Activated naive CD4-positive, alpha-beta T cell treated with anti-CD3 and anti-CD28 coated beads, Interleukin-2, amount 50 U/mL, for 16 hours (primary cell): ENCODE measurements around the gene PAQR5.
A peak's percentile ranks its signal among the peaks of the same experiment; 100 is the strongest.
"Not testable (repeated sequence)": the region's sequence is repeated elsewhere in the genome, so short reads cannot be mapped to it uniquely, and the experiment has no call there.

ENCODE experiments used
- DNase-seq: peaks from one replicate; pipeline ENCODE4 v3.0.0-alpha.2; 2020

Gene PAQR5

GRCh38 chr15:69434238-69434637 is 135.5 kb downstream of the PAQR5 start:
- no peak for DNase-seq

- DNase-seq, result no peak
Observed at GRCh38 chr15:69434679-69435078, 136.0 kb downstream of the PAQR5 start.

- DNase-seq, result no peak
Observed at GRCh38 chr15:69435985-69436384, 137.3 kb downstream of the PAQR5 start.

GRCh38 chr15:69436951-69437350 is 138.2 kb downstream of the PAQR5 start:
- DNase-seq, result no peak

- no peak for DNase-seq
Observed at GRCh38 chr15:69439623-69440022, 140.9 kb downstream of the PAQR5 start.

GRCh38 chr15:69443032-69443611 is 144.4 kb downstream of the PAQR5 start:
- no peak for DNase-seq

- no peak for DNase-seq
Observed at GRCh38 chr15:69444686-69445085, 146.0 kb downstream of the PAQR5 start.

GRCh38 chr15:69446953-69447352 is 148.2 kb downstream of the PAQR5 start:
- DNase-seq, result no peak

- not testable (repeated sequence) for DNase-seq
Observed at GRCh38 chr15:69450221-69450620, 151.5 kb downstream of the PAQR5 start.

- no peak for DNase-seq
Observed at GRCh38 chr15:69450968-69451695, 152.4 kb downstream of the PAQR5 start.

- peak; percentile 28 for DNase-seq
Observed at GRCh38 chr15:69451951-69452691, 153.4 kb downstream of the PAQR5 start.

- DNase-seq, result peak; percentile 94
Observed at GRCh38 chr15:69452692-69453521, 154.2 kb downstream of the PAQR5 start, which contains the start of gene RPLP1. Gene RPLP1 (plus strand): TSS chr15:69452818. CDS start chr15:69452949, 131 bp downstream.

- no peak for DNase-seq
Observed at GRCh38 chr15:69454953-69455352, 156.2 kb downstream of the PAQR5 start.

GRCh38 chr15:69456208-69457166 is 157.8 kb downstream of the PAQR5 start:
- no peak for DNase-seq
